Measurements from ENCODE around the gene RAPGEF4.

DNA sequence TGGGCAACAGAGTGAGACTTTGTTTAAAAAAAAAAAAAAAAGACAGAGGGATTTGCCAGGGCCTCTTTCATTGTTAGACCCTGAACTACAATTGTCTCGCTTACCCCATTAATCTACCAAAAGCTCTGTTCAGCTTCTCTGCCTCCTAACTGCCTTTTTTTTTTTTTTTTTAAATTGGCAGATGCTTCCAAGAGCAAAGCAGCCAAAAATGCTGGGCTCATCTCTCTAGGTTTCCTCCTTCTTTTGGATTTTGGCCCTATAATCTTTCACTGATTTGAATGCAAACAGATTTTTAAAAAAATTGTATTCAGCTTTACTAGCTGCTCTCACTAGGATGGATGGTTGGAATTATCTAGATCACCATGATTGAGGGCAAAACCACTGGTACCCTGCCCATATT lies 33.2 kb upstream of the RAPGEF4 start:
- TF ChIP-seq EZH2phosphoT487 (IDR thresholded peaks at IDR 0.05; ENCODE audit: borderline replicate concordance): no peak
- no peak for TF ChIP-seq POLR2A (IDR thresholded peaks at IDR 0.05; ENCODE audit: borderline replicate concordance, extremely low read depth, insufficient read depth, insufficient read length)
- no peak for TF ChIP-seq CTCF (IDR thresholded peaks at IDR 0.05 in 2 of 3, conservative IDR thresholded peaks at IDR 0.05 in 1 of 3; ENCODE audit: borderline replicate concordance in 1 of 3, insufficient read depth in 1 of 3, low read depth in 2 of 3, low read length in 2 of 3)
- no peak for TF ChIP-seq EZH2 (IDR thresholded peaks at IDR 0.05)
- TF ChIP-seq ATF3 (IDR thresholded peaks at IDR 0.05): no peak
- TF ChIP-seq CEBPB (IDR thresholded peaks at IDR 0.05; ENCODE audit: low read depth): no peak
- no peak for TF ChIP-seq SP1 (IDR thresholded peaks at IDR 0.05; ENCODE audit: low read depth)
- TF ChIP-seq RAD21 (IDR thresholded peaks at IDR 0.05; ENCODE audit: low read depth): no peak
- no peak for TF ChIP-seq POLR2AphosphoS5 (IDR thresholded peaks at IDR 0.05; ENCODE audit: low read depth, low read length)
- TF ChIP-seq SRF (IDR thresholded peaks at IDR 0.05; ENCODE audit: low read depth): no peak
- no peak for TF ChIP-seq SIN3A (IDR thresholded peaks at IDR 0.05; ENCODE audit: low read depth)
